Upper lobe of left lung (tissue), 6 donors: ENCODE measurements around the gene UBR4. TPM values are rescaled to one million over a fixed set of nuclear protein-coding genes. Genes with fewer than 3 reads are reported as not detected.

Experiments
- ATAC-seq, 2 donors: fragments of 200-7000 bp; cut with Tn5 transposase; one replicate each; pipeline ENCODE4 v1.9.1; 2022; ENCODE audit warnings: mild to moderate bottlenecking in 2 of 2, moderate library complexity in 2 of 2; ENCODE audit not compliant: low FRiP score in 2 of 2
- DNase-seq, 2 donors: peaks; one replicate each; pipeline ENCODE4 v3.0.0-alpha.2; 2019 to 2020
- H3K27ac ChIP-seq, 4 donors: fragments of 200-600 bp; sonication (generic); one replicate each; pipeline ENCODE4 v1.5.1; 2016 to 2019
- H3K27me3 ChIP-seq, 4 donors: fragments of 200-600 bp; sonication (generic); one replicate each; pipeline ENCODE4 v1.5.1; 2017 to 2019
- H3K36me3 ChIP-seq, 4 donors: fragments of 200-600 bp; sonication (generic); one replicate each; pipeline ENCODE4 v1.5.1; 2016 to 2019
- H3K4me1 ChIP-seq, 4 donors: fragments of 200-600 bp; sonication (generic); one replicate each; pipeline ENCODE4 v1.5.1; 2018 to 2019
- H3K4me3 ChIP-seq, 4 donors: fragments of 200-600 bp; sonication (generic); one replicate each; pipeline ENCODE4 v1.5.1; 2017 to 2019; ENCODE audit warnings: mild to moderate bottlenecking in 2 of 4, moderate library complexity in 1 of 4
- H3K9me3 ChIP-seq, 4 donors: fragments of 200-600 bp; sonication (generic); one replicate each; pipeline ENCODE4 v1.5.1; 2018 to 2019
- CTCF ChIP-seq, 6 experiments: fragments of 450-650 bp in 4 of 6; fragments of 200-600 bp in 2 of 6; sonication (generic) in 2 of 6; IDR thresholded peaks; one replicate each; pipeline ENCODE4 v1.5.1; 2016 to 2019; ENCODE audit warnings: antibody characterized with exemption in 6 of 6
- EP300 ChIP-seq, 4 donors: sonication (generic); formaldehyde crosslinking; IDR thresholded peaks; one replicate each; pipeline ENCODE4 v1.5.1; 2017; ENCODE audit warnings: antibody characterized with exemption in 4 of 4, control low read depth in 2 of 4
- POLR2A ChIP-seq, 4 donors: fragments of 450-650 bp; IDR thresholded peaks; one replicate each; pipeline ENCODE4 v1.5.1; 2016 to 2017; ENCODE audit warnings: antibody characterized with exemption in 4 of 4, mild to moderate bottlenecking in 2 of 4
- POLR2AphosphoS5 ChIP-seq, 2 donors: sonication (generic); formaldehyde crosslinking; IDR thresholded peaks; one replicate each; pipeline ENCODE4 v1.5.1; 2017; ENCODE audit warnings: antibody characterized with exemption in 2 of 2
- WGBS, 2 donors: methylation state at CpG; one replicate each; pipeline ENCODE4 v1.1.5; 2017 to 2018; 5-methylcytosine and 5-hydroxymethylcytosine counted together
- total RNA-seq, 6 donors: library from RNA; depleted of rRNA in 4 of 6; stranded (reverse); fragments of >200 nt in 4 of 6; gene quantifications; one replicate each; pipeline versions ENCODE4 v1.1.0 to v1.2.1, GENCODE V29; 2016 to 2021
- donor health status: DM: no; HTN: no; CAD: no; lungs with moderate emphysema.
- donor health status: DM: no; HTN: yes; CAD: no; lungs with severe emphysema.

Gene UBR4
- total RNA-seq, 6 donors from 2014 or later, result 101 to 317 (median 135) TPM

- Histone ChIP-seq H3K4me1 (peaks cover 11 to 49% (median 29%) of the 10 kb centered on the region in 4 donors), H3K36me3 (peaks cover 3 to 33% (median 14%) of the 10 kb centered on the region in 4 donors), H3K9me3 (no peaks in the 10 kb centered on the region), H3K4me3 (no peak overlapping the region), H3K27me3 (no peaks in the 10 kb centered on the region), H3K27ac (no peak overlapping the region)
- no peak for TF ChIP-seq POLR2AphosphoS5 (IDR thresholded peaks at IDR 0.05)
- no peak for TF ChIP-seq POLR2A (IDR thresholded peaks at IDR 0.05)
- no peak for TF ChIP-seq EP300 (IDR thresholded peaks at IDR 0.05)
- no peak for TF ChIP-seq CTCF (IDR thresholded peaks at IDR 0.05)
- DNase-seq (peak in 1 of 2 donors; percentile 51), ATAC-seq (peak in 1 of 2 donors; percentile 65)
- 67 to 70% methylated on average over 2 of the region's 2 CpGs for WGBS, 2 donors
These were observed 6.6 kb downstream of the UBR4 start for GRCh38 chr1:19203440-19203839.

GRCh38 chr1:19202396-19202795 lies 7.7 kb downstream of the UBR4 start:
- DNase-seq (no peak), ATAC-seq (no peak)
- WGBS, 2 donors, result 89 to 91% methylated on average over 3 of the region's 3 CpGs
- H3K4me3 ChIP-seq, result no peak overlapping the region
- H3K4me1 ChIP-seq, result peaks cover 5 to 40% (median 21%) of the 10 kb centered on the region in 4 donors
- H3K27me3 ChIP-seq, result no peaks in the 10 kb centered on the region
- H3K27ac ChIP-seq, result no peak overlapping the region
- H3K36me3 ChIP-seq, result peaks cover 13 to 44% (median 24%) of the 10 kb centered on the region in 4 donors
- TF ChIP-seq CTCF (IDR thresholded peaks at IDR 0.05) (no peak), POLR2A (IDR thresholded peaks at IDR 0.05) (no peak), POLR2AphosphoS5 (IDR thresholded peaks at IDR 0.05) (no peak), EP300 (IDR thresholded peaks at IDR 0.05) (no peak)
- no peaks in the 10 kb centered on the region for H3K9me3 ChIP-seq

DNA sequence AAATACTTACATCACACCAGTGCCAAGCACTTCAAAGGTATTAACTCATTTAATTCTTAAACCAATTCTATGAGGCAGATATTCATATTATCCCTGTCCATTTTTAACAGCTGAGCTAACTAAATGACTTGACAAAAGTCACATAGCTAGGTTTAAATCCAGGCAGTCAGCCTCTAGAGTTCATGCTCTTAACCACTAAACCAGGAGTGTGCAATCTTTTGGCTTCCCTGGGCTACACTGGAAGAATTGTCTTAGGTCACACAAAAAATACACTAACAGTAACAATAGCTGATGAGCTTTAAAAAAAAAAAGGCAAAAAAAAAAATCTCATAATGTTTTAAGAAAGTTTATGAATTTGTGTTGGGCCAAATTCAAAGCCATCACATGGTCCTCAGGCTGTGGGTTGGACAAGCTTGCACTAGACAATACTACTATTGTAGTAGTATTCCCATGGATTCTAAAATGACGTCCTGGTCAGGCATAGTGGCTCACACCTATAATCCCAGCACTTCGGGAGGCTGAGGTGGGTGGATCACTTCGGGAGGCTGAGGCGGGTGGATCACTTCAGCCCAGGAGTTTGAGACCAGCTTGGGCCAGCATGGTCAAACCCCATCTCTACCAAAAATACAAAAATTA lies 10.0 kb downstream of the UBR4 start:
- H3K4me1 ChIP-seq, result peaks cover 0 to 22% (median 14%) of the 10 kb centered on the region in 4 donors
- DNase-seq, result no peak
- peaks cover 26 to 67% (median 40%) of the 10 kb centered on the region in 4 donors for H3K36me3 ChIP-seq
- WGBS, 2 donors, result 83 to 92% methylated on average over 4 of the region's 4 CpGs
- H3K27ac ChIP-seq, result no peak overlapping the region
- no peak overlapping the region for H3K4me3 ChIP-seq
- no peaks in the 10 kb centered on the region for H3K9me3 ChIP-seq
- TF ChIP-seq CTCF (IDR thresholded peaks at IDR 0.05) (no peak), POLR2A (IDR thresholded peaks at IDR 0.05) (no peak), POLR2AphosphoS5 (IDR thresholded peaks at IDR 0.05) (no peak), EP300 (IDR thresholded peaks at IDR 0.05) (no peak)
- no peak for ATAC-seq
- no peaks in the 10 kb centered on the region for H3K27me3 ChIP-seq

DNA sequence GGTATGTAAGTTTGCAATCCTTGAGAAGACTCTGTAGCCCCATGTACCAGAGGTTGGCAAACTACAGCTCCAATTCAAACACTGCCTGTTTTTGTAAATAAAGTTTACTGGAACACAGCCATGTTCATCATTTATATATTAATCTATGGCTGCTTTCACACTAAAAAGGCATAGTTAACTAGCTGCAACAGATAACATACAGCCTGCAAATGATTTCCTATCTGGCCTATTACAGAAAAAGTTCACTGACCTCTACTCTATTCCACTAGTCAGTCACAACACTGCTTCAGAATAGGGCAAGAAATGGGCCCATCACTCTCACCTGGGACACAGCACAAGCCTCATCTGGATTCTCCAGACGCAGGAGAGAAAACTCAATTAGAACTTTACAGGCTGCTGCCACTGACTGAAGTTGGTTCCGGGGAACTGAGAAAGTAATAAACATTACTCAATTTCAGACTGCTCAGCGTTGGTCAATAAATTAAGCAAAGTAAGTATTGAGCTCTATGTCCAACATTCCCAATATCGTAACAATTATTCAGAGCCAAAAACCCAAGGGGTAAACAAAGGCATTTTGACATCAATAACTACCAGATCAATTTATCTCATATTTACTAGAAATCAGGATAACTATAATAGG lies 10.6 kb downstream of the UBR4 start:
- 81 to 90% methylated on average over 4 of the region's 4 CpGs for WGBS, 2 donors
- DNase-seq (no peak), ATAC-seq (no peak)
- Histone ChIP-seq H3K4me3 (no peak overlapping the region), H3K9me3 (no peaks in the 10 kb centered on the region), H3K27me3 (no peaks in the 10 kb centered on the region), H3K36me3 (peaks cover 26 to 73% (median 45%) of the 10 kb centered on the region in 4 donors), H3K27ac (no peak overlapping the region), H3K4me1 (peaks cover 0 to 16% (median 11%) of the 10 kb centered on the region in 4 donors)
- TF ChIP-seq EP300 (IDR thresholded peaks at IDR 0.05) (no peak), POLR2AphosphoS5 (IDR thresholded peaks at IDR 0.05) (no peak), CTCF (IDR thresholded peaks at IDR 0.05) (no peak), POLR2A (IDR thresholded peaks at IDR 0.05) (no peak)
